Umbilical cord (tissue), 2 donors: ENCODE data around the gene PAPOLA. TPM values are rescaled to one million over a fixed set of nuclear protein-coding genes. Genes with fewer than 3 reads are reported as not detected.
"Not testable (repeated sequence)": the region's sequence is repeated elsewhere in the genome, so short reads cannot be mapped to it uniquely, and the experiment has no call there.

Experiments used
- DNase-seq: peaks from one replicate; pipeline ENCODE4 v3.0.0-alpha.2; 2015; ENCODE audit warnings: low spot score
- total RNA-seq: library from RNA; depleted of rRNA; stranded (reverse); fragments of >200 nt; gene quantifications from one replicate; pipeline ENCODE4 v1.2.3, GENCODE V29; 2014; ENCODE audit warnings: low replicate concordance; ENCODE audit not compliant: insufficient read depth

Gene PAPOLA
- total RNA-seq, 1 donor from 2014 or later = 105 TPM

DNA sequence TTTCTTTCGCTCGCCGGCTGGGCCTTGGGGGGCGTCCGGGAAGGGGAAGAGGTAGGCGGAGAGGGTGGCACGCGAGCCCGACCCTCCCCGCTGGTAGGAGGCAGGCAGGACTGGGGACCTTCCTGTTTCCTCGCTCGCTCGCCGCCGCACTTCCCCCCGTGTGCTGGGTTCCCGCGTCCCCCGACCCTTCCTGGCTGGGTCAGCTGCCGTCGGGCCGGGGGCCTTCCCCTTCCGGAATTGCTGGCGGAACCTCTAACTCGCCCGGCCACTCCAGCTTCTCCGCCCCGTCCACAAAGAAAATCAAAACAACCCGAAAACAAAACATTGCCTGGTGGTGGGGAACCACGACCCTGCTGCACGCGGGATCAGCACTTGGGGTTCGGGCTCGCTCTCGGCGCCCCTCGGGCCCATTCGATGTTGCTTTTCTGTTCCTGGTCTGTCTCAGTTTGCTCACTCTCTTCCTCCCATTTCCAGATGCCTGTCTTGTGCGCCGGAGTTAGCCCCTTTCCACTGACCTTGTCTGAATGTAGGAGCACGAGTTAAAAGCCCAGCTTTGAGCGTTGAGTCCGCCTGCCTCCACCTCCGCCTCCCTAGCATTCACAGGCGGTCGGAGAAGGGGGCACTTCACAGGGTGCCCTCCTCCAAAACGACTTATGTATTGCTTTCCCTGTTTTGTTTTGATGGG is 581 bp downstream of the PAPOLA start:
- peak; percentile 62 for DNase-seq

DNA sequence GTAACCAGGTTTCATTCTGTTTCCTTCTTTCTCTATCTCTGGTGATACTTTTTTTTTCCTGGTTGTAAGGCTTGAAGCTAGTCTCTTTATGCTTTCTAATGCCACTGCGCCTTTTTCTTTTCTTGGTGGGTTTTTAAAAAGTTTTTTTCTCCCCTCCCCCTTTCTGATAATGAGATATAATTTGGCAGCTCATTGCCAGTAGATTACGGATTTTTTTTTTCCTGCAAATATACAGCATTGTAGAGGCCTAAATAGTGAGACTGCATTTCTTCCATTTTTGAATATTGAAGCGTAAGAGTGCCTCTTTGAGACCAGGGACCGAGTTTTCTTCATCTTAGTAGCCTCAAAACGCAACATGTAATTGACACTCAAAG is 1.1 kb downstream of the PAPOLA start:
- peak; percentile 5 for DNase-seq

DNA sequence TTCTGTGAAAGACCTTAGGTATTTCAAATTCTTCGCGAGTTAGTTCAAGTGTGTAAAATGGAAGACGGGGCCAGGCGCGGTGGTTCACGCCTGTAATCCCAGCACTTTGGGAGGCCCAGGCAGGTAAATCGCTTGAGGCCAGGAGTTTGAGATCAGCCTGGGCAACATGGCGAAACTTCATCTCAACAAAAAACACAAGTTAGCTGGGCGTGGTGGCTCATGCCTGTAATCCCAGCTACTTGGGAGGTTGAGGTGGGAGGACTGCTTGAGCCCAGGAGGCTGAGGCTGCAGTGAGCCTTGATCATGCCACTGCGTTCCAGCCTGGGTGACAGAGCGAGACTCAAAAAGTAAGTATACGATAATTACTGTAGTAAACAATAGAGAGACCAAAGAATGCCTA is 2.2 kb downstream of the PAPOLA start:
- not testable (repeated sequence) for DNase-seq

DNA sequence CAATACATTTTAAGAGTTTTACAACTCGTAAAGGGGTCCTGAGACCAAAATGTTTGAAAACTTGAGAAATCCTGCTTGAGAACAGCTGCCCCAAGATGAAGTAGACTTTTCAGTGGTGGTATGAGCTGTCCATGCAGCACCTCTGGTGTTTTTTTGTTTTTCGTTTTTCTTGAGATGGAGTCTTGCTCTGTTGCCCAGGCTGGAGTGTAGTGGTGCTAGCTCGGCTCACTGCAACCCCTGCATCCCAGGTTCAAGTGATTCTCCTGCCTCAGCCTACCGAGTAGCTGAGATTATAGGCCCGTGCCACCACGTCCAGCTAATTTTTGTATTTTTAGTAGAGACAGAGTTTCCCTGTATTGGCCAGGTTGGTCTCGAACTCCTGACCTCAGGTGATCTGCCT is 5.5 kb downstream of the PAPOLA start:
- no peak for DNase-seq

DNA sequence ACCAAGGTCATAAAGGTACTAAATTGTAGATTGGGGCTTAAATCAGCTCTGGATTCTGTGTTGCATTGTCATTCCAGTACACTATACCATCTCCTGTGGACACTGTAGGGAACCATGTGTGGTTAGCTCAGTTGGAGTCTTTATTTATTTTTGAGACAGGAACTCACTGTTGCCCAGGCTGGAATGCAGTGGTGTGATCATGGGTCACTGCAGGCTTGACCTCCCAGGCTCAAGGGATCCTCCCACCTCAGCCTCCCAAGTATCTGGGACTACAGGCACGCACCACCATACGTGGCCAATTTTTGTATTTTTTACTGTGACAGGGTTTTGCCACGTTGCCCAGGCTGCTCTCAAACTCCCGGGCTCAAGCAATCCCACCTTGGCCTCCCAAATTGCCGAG is 6.7 kb downstream of the PAPOLA start:
- DNase-seq = no peak

DNA sequence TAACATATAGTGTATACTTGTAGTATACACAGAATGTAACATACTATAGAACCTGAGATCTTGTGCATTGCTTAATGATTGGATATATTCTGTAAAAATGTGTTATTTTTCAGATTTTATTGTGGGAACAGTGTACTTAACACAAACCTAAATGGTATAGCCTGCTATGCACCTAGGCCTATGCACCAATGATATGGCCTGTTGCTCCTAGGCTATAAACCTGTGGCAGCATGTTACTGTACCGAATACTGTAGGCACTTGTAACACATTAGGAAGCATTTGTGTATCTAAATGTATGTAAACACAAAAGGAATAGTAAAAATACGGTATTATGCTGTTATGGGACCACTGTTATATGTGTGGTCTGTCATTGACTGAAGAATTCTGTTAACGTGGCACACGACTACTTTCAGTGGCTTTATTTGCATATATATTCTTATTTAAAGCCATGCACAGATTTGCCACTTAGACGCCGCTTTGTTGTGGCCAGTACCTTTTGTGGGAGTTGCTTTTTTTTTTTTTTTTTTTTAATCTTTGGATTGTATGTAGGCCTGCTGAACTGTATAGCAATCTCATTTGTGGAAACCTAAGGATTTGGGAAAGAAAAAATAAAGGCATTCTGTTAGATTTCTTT is 7.4 kb downstream of the PAPOLA start:
- DNase-seq = no peak

DNA sequence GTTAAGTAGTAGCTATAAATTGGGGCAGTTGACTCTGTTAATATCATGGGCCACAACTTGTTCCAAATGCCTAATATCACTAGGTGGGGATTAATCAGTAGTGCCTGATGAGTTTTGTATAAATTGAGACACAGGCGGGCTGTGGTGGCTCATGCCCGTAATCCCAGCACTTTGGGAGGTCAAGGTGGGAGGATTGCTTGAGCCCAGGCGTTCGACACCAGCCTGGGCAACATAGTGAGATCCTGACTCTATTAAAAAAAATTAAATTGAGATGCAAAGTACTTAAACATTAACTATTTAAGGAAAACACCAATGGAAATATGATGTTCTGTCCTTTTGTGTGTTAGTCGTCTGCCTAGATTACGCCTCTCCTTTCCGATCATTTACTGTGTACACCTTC is 9.0 kb downstream of the PAPOLA start:
- DNase-seq = no peak

DNA sequence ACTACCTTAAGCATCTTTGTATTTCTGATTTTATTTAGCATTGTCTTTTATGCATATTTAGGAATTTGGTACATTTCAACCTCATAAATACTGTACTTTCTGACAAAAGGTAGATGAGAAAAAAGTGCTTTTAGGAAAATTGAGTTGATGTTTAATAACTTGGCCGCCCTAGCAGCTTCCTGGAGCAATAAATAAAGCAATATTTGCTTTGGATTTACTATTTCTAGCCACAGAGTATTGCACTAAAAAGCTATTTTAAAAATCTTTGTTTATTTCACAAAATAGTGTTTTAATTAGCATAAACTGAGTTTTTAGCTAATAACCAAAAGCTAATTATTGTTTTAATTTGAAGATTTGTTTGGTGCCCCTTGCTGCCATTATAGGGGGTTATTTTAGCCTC is 9.5 kb downstream of the PAPOLA start:
- no peak for DNase-seq

DNA sequence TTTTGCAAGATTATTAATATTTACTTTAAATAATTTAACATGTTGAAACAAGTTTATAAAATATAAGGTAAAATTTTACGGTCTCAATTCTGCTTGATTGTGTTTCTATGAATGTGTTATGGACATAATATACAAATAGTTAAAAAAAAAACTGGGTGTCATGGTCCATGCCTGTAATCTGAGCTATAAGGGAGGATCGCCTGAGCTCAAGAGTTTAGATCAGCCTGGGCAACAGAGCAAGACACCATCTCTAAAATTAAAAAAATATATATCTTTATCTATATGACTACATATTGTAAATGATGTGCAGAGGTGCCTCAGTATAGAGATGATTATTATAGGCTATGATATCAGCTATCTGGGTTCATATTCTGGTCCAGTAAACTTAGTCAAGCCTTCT is 9.9 kb downstream of the PAPOLA start:
- no peak for DNase-seq

DNA sequence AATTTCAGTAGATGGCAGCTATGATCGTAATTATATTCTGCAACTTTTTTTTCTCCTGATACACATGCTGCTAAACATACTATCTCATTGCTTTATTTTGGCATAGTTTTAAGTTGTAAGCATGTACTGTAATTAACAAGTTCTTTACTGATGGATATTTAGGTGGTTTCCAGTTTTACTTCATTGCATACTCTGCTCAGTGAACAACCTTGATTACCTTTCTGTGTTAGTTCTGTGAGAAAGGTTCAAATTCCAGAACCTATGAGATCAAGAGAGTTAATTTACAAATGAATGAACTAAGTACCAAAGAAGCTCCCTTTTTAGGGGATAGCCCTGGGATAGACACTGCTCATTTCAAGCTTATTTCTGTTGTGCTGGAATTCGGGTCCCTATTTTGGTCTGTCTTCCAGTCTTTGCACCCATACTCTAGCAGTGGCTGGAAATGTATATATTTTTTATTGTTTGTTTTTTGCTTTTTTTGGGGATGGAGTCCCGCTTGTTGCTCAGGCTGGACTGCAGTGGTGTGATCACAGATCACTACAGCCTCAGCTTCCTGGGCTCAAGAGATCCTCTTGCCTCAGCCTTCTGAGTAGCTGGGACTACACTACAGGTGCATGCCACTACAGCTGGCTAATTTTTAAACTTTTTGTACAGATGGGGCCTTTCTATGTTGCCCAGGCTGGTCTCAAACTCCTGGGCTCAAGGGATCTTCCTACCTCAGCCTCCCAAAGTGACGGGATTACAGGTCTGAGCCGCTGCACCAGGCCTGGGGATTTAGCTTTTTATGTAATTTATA is 10.6 kb downstream of the PAPOLA start:
- DNase-seq = no peak

DNA sequence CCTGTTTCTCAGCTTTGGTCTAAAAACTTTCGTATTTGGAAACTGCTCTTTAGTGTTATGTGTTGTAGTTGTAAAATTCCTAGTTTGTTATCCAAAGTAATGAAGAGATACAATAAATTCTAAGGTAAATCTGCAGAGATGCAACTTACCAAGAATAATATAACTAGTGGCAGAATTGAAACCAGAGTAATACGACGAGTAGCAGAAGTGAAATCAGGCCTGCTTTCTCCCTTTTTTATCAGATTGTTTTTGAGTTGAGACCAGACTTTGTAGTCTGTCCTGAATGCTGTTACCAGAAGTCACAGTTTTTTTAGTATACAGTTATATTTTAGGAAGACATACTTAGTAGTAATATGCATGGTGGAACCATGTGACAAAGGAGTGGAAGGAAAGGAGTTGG is 12.5 kb downstream of the PAPOLA start:
- no peak for DNase-seq

DNA sequence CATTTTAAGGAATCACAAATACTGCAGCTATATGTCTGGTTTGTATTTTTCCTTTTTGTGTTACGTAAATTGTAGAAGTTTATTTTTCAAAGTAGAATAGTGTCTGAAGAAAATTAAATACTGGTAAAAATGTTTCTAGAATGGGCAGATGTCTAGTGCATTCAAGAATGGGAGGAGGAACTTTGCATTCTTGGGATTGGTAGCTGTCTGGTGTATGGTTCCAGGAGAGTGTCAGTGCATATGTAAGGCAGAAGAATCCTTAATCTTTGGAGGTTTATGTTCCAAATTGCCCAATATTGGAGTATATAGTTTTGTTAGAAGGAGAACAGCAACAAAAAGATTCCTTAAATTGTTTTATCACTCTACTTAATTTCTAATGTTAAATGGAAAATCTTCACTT is 13.5 kb downstream of the PAPOLA start:
- peak; percentile 58 for DNase-seq

DNA sequence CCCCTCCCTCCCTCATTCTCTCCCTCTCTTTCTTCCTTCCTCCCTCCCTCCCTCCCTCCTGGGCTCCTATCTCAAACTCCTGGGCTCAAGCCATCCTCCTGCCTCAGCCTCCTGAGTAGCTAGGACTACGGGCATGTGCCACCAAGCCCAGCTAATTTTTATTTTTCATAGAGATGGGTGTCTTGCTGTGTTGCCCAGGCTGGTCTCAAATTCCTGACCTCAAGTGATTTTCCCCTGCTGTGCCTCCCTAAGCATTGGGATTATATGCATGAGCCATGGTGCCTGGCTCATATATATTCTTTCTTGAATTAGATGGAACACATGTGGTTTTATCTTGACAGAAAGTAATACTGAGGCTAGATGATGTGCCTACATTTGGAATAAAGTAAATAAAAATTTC is 14.2 kb downstream of the PAPOLA start:
- DNase-seq = peak; percentile 36

DNA sequence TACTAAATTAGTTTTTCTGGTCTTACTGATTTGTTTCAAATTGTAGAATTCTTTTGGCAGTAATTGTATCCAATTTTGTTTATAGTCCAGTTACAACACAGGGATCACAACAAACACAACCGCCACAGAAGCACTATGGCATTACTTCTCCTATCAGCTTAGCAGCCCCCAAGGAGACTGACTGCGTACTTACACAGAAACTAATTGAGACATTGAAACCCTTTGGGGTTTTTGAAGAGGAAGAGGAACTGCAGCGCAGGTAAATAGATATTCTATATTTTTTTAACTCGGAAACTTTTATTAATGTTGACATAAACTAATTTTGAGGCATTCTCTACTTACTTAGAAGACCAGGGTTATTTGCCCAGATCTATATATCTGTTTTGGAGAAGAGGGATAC is 17.8 kb downstream of the PAPOLA start:
- no peak for DNase-seq

DNA sequence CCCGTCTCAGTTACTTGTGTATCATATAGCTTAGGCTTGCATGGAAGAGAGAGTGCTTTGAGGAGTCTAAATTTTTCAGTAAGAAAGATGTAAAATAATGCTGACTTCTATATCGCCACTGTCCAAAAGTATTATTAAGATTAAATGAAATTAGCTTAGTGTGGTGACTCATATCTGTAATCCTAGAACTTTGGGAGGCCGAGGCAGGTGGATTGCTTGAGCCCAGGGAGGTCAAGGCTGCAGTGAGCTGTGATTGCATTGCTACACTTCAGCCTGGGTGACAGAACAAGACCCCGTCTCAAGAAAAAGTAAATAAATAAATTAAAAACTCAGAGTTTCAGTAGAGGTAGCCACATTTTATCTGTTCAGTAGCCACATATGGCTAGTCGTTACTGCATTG is 23.3 kb downstream of the PAPOLA start:
- no peak for DNase-seq

DNA sequence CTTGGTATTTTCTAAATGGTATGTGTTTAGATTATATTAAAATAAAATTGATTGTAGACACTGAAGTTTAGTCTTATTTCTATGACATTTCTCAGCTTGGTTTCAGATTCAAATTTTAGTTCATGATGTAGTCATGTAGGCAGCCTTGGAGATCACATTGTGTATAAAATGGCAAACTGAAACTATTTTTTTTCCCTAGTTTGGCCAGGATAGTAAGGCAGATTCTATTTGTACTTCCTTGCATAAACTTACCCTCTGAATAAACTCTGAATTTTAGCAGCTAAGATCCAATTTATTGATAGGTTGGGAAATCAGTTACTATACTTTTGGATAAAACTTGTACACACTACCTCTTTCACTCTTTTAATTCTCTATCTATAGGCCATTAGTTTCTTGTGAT is 30.4 kb downstream of the PAPOLA start:
- DNase-seq = no peak

DNA sequence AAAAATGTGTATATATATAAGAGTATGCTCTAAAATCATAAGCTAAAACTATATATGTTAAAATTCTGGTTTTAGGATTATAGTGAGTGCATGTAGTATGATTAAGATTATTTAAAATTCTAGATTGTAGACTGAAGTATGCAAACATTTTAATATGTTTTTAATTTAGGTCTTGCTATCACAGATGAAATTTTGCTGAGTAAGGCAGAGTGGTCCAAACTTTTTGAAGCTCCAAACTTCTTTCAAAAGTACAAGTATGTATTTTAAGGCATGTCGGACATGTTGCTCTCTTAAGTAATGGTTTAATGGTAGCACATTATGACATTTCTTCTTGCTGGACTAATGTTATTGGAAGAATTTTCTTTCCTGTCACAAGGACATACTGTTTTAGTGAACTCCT is 34.6 kb downstream of the PAPOLA start:
- no peak for DNase-seq

DNA sequence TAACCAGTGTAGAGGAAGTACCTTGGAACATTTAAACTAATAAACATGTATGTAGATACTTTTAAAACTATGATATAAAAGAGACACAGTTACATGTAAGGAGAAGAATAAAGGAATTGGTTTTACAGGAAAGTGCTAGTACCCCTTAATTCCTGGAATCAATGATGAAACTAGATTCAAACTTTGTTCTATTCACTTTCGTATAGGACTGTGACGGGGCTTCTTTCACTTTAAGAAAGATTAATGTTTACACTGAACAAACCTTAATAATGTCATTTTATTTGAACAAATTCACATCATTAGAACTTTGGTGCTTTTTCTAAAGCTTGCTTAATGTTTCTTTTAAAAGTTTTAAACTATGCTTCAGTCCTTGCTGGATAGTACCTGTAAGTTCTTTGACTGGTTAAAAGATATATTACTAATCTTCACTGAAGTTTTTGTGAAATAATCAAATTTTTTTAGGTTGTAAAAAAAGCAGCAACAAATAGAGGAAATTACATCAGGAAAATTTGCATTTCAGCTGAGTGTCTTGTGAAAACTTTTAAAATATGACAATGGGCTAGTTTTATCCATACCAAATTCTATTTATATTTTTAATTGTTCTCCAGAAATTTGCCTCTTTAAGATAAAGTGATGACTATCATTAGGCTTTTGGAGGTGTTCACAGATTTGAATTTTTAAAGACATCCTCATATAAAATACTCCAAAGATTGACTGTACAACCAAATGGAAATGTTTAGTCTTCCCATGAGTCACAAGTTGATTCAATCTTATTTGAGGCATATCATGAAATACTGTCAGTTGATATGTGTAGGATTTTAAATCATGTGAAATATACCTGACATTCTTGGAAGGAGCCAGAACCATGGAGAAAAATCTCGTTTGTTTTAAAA is 36.2 kb downstream of the PAPOLA start:
- DNase-seq = no peak

DNA sequence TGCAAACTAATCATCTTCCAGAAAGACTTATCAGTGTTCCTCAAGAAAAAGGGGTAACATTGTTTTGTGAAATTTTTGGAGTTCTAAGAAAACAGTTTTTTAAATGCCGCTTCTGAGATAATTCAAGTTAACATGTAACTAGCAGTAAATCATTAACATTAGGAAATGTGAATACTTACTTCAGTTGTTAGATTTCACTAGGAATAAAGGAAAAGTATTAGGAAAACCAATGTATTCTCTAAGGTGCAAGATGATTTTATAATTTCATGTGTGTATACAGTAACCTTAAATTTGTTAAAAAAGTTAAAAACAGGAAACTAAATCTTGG is 36.8 kb downstream of the PAPOLA start:
- no peak for DNase-seq

DNA sequence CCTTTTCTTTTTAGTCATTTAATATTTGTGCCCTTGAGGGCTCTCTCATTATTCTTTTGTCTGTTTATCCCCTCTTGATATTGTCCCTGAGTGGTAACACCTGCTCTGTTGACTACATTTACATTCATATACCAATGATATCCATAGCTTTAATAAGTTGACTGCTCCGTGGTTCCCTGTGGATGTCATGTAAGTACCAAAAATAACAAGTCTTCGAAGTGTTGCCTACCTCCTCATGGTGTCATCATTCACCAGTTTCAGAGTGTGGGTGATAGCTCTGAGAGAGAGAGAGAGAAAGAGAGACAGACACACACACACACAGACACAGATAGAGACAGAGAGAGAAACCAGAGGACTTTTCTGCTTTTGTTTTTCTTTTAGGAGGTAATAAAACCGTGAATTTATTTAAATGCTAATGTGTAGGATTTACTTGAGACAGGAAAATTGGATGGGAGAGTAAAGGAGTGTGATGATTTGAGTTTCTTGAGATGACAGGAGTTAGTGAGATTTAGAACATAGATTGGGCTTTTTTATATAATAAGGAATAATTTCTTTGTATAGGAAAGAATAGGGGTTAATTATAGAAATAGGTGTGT is 52.2 kb downstream of the PAPOLA start:
- DNase-seq = no peak

DNA sequence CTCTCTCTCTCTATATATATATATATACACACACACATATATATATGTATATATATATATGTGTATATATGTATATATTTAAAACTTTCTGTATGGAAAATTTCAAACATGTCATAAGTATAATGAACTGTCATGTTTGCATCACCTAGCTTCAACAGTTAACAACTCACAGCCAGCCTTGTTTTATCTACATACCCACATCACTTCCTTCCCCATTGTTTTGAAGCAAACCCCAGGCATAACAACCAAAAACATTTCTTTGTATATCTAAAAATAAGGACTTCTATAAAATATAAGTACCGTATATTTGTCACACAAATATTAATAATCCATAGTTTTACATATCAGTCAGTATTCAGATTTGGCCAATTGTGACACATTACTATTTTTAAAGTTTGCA is 57.4 kb downstream of the PAPOLA start:
- DNase-seq = no peak

DNA sequence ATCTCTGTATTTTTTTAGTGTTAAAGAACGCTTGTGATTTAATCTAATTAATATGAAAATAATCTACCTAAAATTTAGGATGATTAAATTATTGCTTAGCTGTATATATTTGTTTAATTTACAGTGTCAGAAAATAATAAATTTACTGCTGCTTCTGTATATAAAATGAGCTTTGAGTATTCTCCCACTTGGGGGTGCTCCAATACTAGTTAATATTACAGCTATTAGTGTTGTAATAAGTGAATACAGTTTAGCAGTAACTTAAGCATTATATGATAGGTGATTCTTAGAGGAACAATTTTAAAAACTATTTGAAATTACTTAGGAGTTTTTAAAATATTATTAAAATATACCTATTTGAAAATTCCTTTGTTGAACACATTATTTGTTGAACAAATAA is 62.2 kb downstream of the PAPOLA start:
- no peak for DNase-seq
